ENCODE results near the gene UGT1A8.
"Not testable (repeated sequence)": the region's sequence is repeated elsewhere in the genome, so short reads cannot be mapped to it uniquely, and the experiment has no call there.

- TF ChIP-seq CTCF, POLR2A (IDR thresholded peaks at IDR 0.05): not testable (repeated sequence)
Measured at GRCh38 chr2:233655943-233656342, 38.5 kb downstream of the UGT1A8 start.

Data from heart left ventricle (tissue), 13 donors.